Limb (tissue), 2 donors: Measurements from ENCODE around the gene DOCK6.

ENCODE experiments used
- DNase-seq, 2 donors: peaks; one replicate each; pipeline ENCODE4 v3.0.0-alpha.2; 2016; ENCODE audit errors: extremely low spot score in 2 of 2

DOCK6 gene

GRCh38 chr19:11261971-11262839 lies at the start of gene DOCK6:
DOCK6 (minus strand) TSS chr19:11262524; CDS start chr19:11262440, 84 bp downstream.
- DNase-seq, result peak in 1 of 2 donors; percentile 75

GRCh38 chr19:11306337-11306736 lies 44.0 kb upstream of the DOCK6 start:
- DNase-seq, result no peak

- DNase-seq, result no peak
Measured at GRCh38 chr19:11304936-11305335, 42.6 kb upstream of the DOCK6 start.

- DNase-seq, result no peak
Measured at GRCh38 chr19:11300811-11301120, 38.4 kb upstream of the DOCK6 start.

- DNase-seq, result no peak
Measured at GRCh38 chr19:11299946-11300810, 37.9 kb upstream of the DOCK6 start.

GRCh38 chr19:11296264-11296663 lies 33.9 kb upstream of the DOCK6 start:
- no peak for DNase-seq

- no peak for DNase-seq
Measured at GRCh38 chr19:11295665-11296245, 33.4 kb upstream of the DOCK6 start, which contains the start of gene TSPAN16. TSPAN16 (plus strand) TSS chr19:11296160; CDS start chr19:11296298, 138 bp downstream.

- no peak for DNase-seq
Measured at GRCh38 chr19:11295180-11295579, 32.9 kb upstream of the DOCK6 start.

- peak; percentile 93 to 97 for DNase-seq
Measured at GRCh38 chr19:11293433-11294389, 31.4 kb upstream of the DOCK6 start.

- DNase-seq, result no peak
Measured at GRCh38 chr19:11291991-11292390, 29.7 kb upstream of the DOCK6 start.

- no peak for DNase-seq
Measured at GRCh38 chr19:11291415-11291814, 29.1 kb upstream of the DOCK6 start.

GRCh38 chr19:11290256-11290655 lies 27.9 kb upstream of the DOCK6 start:
- no peak for DNase-seq

- DNase-seq, result no peak
Measured at GRCh38 chr19:11288349-11288748, 26.0 kb upstream of the DOCK6 start.

GRCh38 chr19:11286312-11286974 lies 24.1 kb upstream of the DOCK6 start:
- no peak for DNase-seq

GRCh38 chr19:11284515-11284914 lies 22.2 kb upstream of the DOCK6 start:
- no peak for DNase-seq

- no peak for DNase-seq
Measured at GRCh38 chr19:11281356-11282049, 19.2 kb upstream of the DOCK6 start.

- no peak for DNase-seq
Measured at GRCh38 chr19:11279505-11280236, 17.3 kb upstream of the DOCK6 start.

- no peak for DNase-seq
Measured at GRCh38 chr19:11278670-11279069, 16.3 kb upstream of the DOCK6 start.

- no peak for DNase-seq
Measured at GRCh38 chr19:11274533-11275086, 12.3 kb upstream of the DOCK6 start.
